ENCODE measurements around the gene KIF22. TPM values are rescaled to one million over a fixed set of nuclear protein-coding genes. Genes with fewer than 3 reads are reported as not detected.
A peak's percentile ranks its signal among the peaks of the same experiment; 100 is the strongest.
"Not testable (repeated sequence)": the region's sequence is repeated elsewhere in the genome, so short reads cannot be mapped to it uniquely, and the experiment has no call there.

The KIF22 gene
- total RNA-seq, 2 donors from 2014 or later, result 58.5 to 89.6 TPM

GRCh38 chr16:29789775-29790182 is 772 bp upstream of the KIF22 start:
- intact Hi-C loops (cut with DNase I), result no loop called here
- Histone ChIP-seq H3K4me3 (peak overlapping the region; percentile 89 to 91), H3K9me3 (no peaks in the 10 kb centered on the region), H3K27me3 (replicated peaks; ENCODE audit: insufficient read depth) (no peaks in the 10 kb centered on the region), H3K27ac (peak overlapping the region; percentile 92 to 93), H3K4me1 (replicated peaks) (peaks cover 2% of the 10 kb centered on the region), H3K36me3 (no peaks in the 10 kb centered on the region)
- 58% methylated on average over 20 of the region's 20 CpGs for WGBS
- DNase-seq (ENCODE audit: low spot score), result no peak
- TF ChIP-seq POLR2AphosphoS5 (IDR thresholded peaks at IDR 0.05) (no peak), CTCF (IDR thresholded peaks at IDR 0.05) (no peak), POLR2A (IDR thresholded peaks at IDR 0.05) (no peak)

GRCh38 chr16:29790949-29791844 is 646 bp downstream of the KIF22 start:
- DNase-seq (ENCODE audit: low spot score), result no peak
- H3K9me3 ChIP-seq, result no peaks in the 10 kb centered on the region
- no peaks in the 10 kb centered on the region for H3K36me3 ChIP-seq
- peak overlapping the region; percentile 92 to 93 for H3K27ac ChIP-seq
- no peak for TF ChIP-seq POLR2AphosphoS5 (IDR thresholded peaks at IDR 0.05)
- no peak for TF ChIP-seq CTCF (IDR thresholded peaks at IDR 0.05)
- no peak for TF ChIP-seq POLR2A (IDR thresholded peaks at IDR 0.05)
- intact Hi-C loops (cut with DNase I), result no loop called here
- WGBS, result 2% methylated on average over 31 of the region's 31 CpGs
- H3K4me3 ChIP-seq, result peak overlapping the region; percentile 89 to 91
- H3K27me3 ChIP-seq (replicated peaks; ENCODE audit: insufficient read depth), result no peaks in the 10 kb centered on the region
- H3K4me1 ChIP-seq (replicated peaks), result peaks cover 2% of the 10 kb centered on the region

- TF ChIP-seq POLR2AphosphoS5 (IDR thresholded peaks at IDR 0.05), result no peak
- H3K27me3 ChIP-seq (replicated peaks; ENCODE audit: insufficient read depth), result no peaks in the 10 kb centered on the region
- intact Hi-C loops (cut with DNase I), result no loop called here
- peaks cover 2% of the 10 kb centered on the region for H3K4me1 ChIP-seq (replicated peaks)
- H3K36me3 ChIP-seq, result no peaks in the 10 kb centered on the region
- WGBS, result 60% methylated on average over 9 of the region's 9 CpGs
- no peak for DNase-seq (ENCODE audit: low spot score)
- peak overlapping the region in 1 of 2 donors; percentile 91 for H3K4me3 ChIP-seq
- no peaks in the 10 kb centered on the region for H3K9me3 ChIP-seq
- H3K27ac ChIP-seq, result no peak overlapping the region
Measured at GRCh38 chr16:29791845-29792807, 1.6 kb downstream of the KIF22 start.

- intact Hi-C loops (cut with DNase I); H3K4me1 ChIP-seq (replicated peaks); H3K27ac ChIP-seq; DNase-seq (ENCODE audit: low spot score); H3K4me3 ChIP-seq; H3K9me3 ChIP-seq; H3K36me3 ChIP-seq; H3K27me3 ChIP-seq (replicated peaks; ENCODE audit: insufficient read depth): not testable (repeated sequence)
- WGBS, result 90% methylated on average over 18 of the region's 18 CpGs
Measured at GRCh38 chr16:29793153-29793552, 2.6 kb downstream of the KIF22 start.

- Histone ChIP-seq H3K9me3 (no peaks in the 10 kb centered on the region), H3K4me3 (no peak overlapping the region), H3K4me1 (replicated peaks) (peaks cover 2% of the 10 kb centered on the region), H3K27me3 (replicated peaks; ENCODE audit: insufficient read depth) (no peaks in the 10 kb centered on the region), H3K36me3 (peaks cover 0 to 5% of the 10 kb centered on the region in 2 donors), H3K27ac (no peak overlapping the region)
- intact Hi-C loops (cut with DNase I), result no loop called here
- 99% methylated on average over 3 of the region's 3 CpGs for WGBS
- no peak for DNase-seq (ENCODE audit: low spot score)
- TF ChIP-seq POLR2A (IDR thresholded peaks at IDR 0.05) (no peak), POLR2AphosphoS5 (IDR thresholded peaks at IDR 0.05) (no peak)
Measured at GRCh38 chr16:29794231-29794710, 3.7 kb downstream of the KIF22 start.

GRCh38 chr16:29802416-29802935 is 11.9 kb downstream of the KIF22 start:
- no peak overlapping the region for H3K27ac ChIP-seq
- H3K9me3 ChIP-seq, result no peaks in the 10 kb centered on the region
- no peaks in the 10 kb centered on the region for H3K27me3 ChIP-seq (replicated peaks; ENCODE audit: insufficient read depth)
- DNase-seq (ENCODE audit: low spot score), result no peak
- TF ChIP-seq CTCF (IDR thresholded peaks at IDR 0.05), result no peak
- TF ChIP-seq POLR2AphosphoS5 (IDR thresholded peaks at IDR 0.05), result no peak
- no peak for TF ChIP-seq POLR2A (IDR thresholded peaks at IDR 0.05)
- intact Hi-C loops (cut with DNase I), result loop anchor here (10.0 kb wide), 1 partner anchor 852 kb away; the partner anchor contains the start of genes FBRS and PRR14
- WGBS, result 89% methylated on average over 8 of the region's 8 CpGs
- H3K36me3 ChIP-seq, result peaks cover 0 to 5% of the 10 kb centered on the region in 2 donors
- no peak overlapping the region for H3K4me3 ChIP-seq
- no peaks in the 10 kb centered on the region for H3K4me1 ChIP-seq (replicated peaks)

Data from prostate gland (tissue), 2 donors.